Heart left ventricle (tissue), 13 donors: Measurements from ENCODE around the gene LARGE2.

Experiments used
- POLR2A ChIP-seq, 2 donors: fragments of 450-650 bp; IDR thresholded peaks; one replicate each; pipeline ENCODE4 v1.6.1; 2017; ENCODE audit warnings: antibody characterized with exemption in 2 of 2, mild to moderate bottlenecking in 2 of 2, moderate library complexity in 2 of 2
- TF ChIP-seq, protein P1 (sequence below), 12 donors: fragments of 200-600 bp; sonication (generic) in 4 of 12; IDR thresholded peaks; one replicate each; pipeline versions ENCODE4 v1.5.0 to v1.8.0; 2018 to 2022; ENCODE audit warnings: antibody characterized with exemption in 12 of 12, mild to moderate bottlenecking in 5 of 12
- donor health status: ischemic (EF 13 %, LVEDD 7.1; RV severe dilation, severe dysfunction).
- donor health status: DM: no; HTN: yes; CAD: no.
- donor health status: DM: no; HTN: no; CAD: no.
- donor health status: ischemic (EF 25% LVEDD 6.9; RV normal size, moderate dysfunction).
- donor health status: ischemic (EF 25% LVEDD 5.7; RV mildly dilated, moderate dysfunction).
- donor health status: ischemic (EF 35%, LVEDD 5.7; RV mildly dilated, moderate dysfunction).
- donor health status: nonischemic (EF 11% LVEDD 7.7; RV severe dilation, severe dysfunction).
- donor health status: DM: yes; HTN: yes; CAD: no.
- donor health status: PGD.
- donor health status: ischemic (EF 29% LVEDD 5.4; RV normal size, mild dysfunction).
- donor health status: nonischemic (EF 23%, LVEDD 6.1; RV moderate dilation, normal function).

- TF ChIP-seq, protein P1, sequence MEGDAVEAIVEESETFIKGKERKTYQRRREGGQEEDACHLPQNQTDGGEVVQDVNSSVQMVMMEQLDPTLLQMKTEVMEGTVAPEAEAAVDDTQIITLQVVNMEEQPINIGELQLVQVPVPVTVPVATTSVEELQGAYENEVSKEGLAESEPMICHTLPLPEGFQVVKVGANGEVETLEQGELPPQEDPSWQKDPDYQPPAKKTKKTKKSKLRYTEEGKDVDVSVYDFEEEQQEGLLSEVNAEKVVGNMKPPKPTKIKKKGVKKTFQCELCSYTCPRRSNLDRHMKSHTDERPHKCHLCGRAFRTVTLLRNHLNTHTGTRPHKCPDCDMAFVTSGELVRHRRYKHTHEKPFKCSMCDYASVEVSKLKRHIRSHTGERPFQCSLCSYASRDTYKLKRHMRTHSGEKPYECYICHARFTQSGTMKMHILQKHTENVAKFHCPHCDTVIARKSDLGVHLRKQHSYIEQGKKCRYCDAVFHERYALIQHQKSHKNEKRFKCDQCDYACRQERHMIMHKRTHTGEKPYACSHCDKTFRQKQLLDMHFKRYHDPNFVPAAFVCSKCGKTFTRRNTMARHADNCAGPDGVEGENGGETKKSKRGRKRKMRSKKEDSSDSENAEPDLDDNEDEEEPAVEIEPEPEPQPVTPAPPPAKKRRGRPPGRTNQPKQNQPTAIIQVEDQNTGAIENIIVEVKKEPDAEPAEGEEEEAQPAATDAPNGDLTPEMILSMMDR (IDR thresholded peaks at IDR 0.05), result no peak
- no peak for TF ChIP-seq POLR2A (IDR thresholded peaks at IDR 0.05)
These were observed 46.1 kb upstream of the LARGE2 start for GRCh38 chr11:45876401-45876800.
